ENCODE measurements around the gene ZNF441. TPM values are rescaled to one million over a fixed set of nuclear protein-coding genes. Genes with fewer than 3 reads are reported as not detected.

Gene ZNF441
- total and polyA plus RNA-seq, 10 of the 15 experiments (the other 5 are each of a cell fraction or from before 2014, with no cell fraction given), result 1.0 to 9.4 (median 4.3) TPM

DNA sequence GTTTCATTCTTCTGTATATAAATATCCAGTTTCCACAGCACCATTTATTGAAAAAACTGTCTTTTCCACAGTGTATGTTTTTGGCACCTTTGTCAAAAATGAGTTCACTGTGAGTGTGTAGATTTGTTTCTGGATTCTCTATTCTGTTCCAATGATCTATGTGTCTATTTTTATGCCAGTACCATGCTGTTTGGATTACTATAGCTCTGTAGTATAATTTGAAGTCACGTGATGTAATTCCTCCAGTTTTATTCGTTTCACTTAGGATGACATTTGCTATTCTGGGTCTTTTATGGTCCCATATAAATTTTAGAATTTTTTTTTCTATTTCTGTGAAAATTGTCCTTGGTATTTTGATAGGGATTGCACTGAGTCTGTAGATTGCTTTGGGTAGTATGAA is 17.0 kb upstream of the ZNF441 start:
- Histone ChIP-seq H3K4me1 (ENCODE audit: control insufficient read depth, insufficient read depth, low read length) (no peaks in the 10 kb centered on the region), H3K9me3 (replicated peaks; ENCODE audit: control insufficient read depth, insufficient read depth, low read length) (no peaks in the 10 kb centered on the region; the same call in 2 of the 3 replicates), H3K36me3 (ENCODE audit: control insufficient read depth in 2 of 2, insufficient read depth in 2 of 2, low read length in 1 of 2) (no peaks in the 10 kb centered on the region), H4K20me1 (ENCODE audit: control insufficient read depth, insufficient read depth) (no peaks in the 10 kb centered on the region), H3K27me3 (replicated peaks in 1 of 2; ENCODE audit: control insufficient read depth in 2 of 2, insufficient read depth in 2 of 2, low read length in 1 of 2) (no peaks in the 10 kb centered on the region), H3K4me3 (no peak overlapping the region), H3K4me2 (ENCODE audit: control insufficient read depth, insufficient read depth) (no peak overlapping the region), H3K27ac (ENCODE audit: control insufficient read depth, insufficient read depth) (no peak overlapping the region), H3K9ac (ENCODE audit: control insufficient read depth, insufficient read depth, low read length) (no peak overlapping the region), H3K79me2 (ENCODE audit: control insufficient read depth, insufficient read depth, low read length) (no peaks in the 10 kb centered on the region), H2AFZ (ENCODE audit: control insufficient read depth, low read depth, low read length) (no peak overlapping the region)
- 0% methylated on average over 2 of the region's 2 CpGs for WGBS (ENCODE audit: insufficient coverage, insufficient replicate concordance, low lambda C conversion rate, missing lambda C conversion rate)
- ChIA-PET POLR2A (no interaction called here), RAD21 (ENCODE audit: unreplicated experiment) (no interaction called here), CTCF (no interaction called here), SMC1A (ENCODE audit: uncharacterized antibody, unreplicated experiment) (interaction anchor here (0.6 kb wide), 1 partner anchor 14 kb away, joined by 3 read pairs; no protein-coding TSS in a partner anchor)
- intact Hi-C loops (cut with micrococcal nuclease; ENCODE audit: unreplicated experiment), result no loop called here
- BruUV-seq (replicated peaks), result no TSS peak
- in situ Hi-C loops (cut with MboI), result no loop called here
- peak; percentile 37; the same call in 1 of the 2 replicates for TF ChIP-seq RAD51 (IDR thresholded peaks at IDR 0.05)
- TF ChIP-seq JUNB (IDR thresholded peaks at IDR 0.05), result no peak
- ATAC-seq (no peak), DNase-seq (ENCODE audit: low read depth, low spot score) (no peak), FAIRE-seq (no peak)

DNA sequence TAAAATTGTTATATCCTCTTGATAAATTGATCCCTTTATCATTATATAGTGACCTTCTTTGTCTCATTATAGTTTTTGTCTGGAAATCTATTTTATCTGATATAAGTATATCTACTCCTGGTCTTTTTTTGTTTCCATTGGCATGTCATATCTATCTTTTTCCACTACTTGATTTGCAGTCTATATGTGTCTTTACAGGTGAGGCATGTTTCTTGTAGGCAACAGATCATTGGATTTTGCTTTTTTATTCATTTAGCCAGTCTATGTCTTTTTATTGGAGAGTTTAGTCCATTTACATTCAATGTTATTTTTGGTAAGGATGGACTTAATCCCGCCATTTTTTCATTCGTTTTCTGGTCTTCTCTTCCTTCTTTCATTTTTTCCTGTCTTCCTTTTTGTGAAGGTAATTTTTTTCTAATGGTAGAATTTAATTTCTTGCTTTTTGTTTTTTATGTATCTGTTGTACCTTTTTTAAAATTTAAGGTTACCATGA is 14.5 kb upstream of the ZNF441 start:
- Histone ChIP-seq H3K27ac (ENCODE audit: control insufficient read depth, insufficient read depth) (no peak overlapping the region), H3K9ac (ENCODE audit: control insufficient read depth, insufficient read depth, low read length) (no peak overlapping the region), H2AFZ (ENCODE audit: control insufficient read depth, low read depth, low read length) (no peak overlapping the region), H3K79me2 (ENCODE audit: control insufficient read depth, insufficient read depth, low read length) (no peaks in the 10 kb centered on the region), H3K27me3 (replicated peaks in 1 of 2; ENCODE audit: control insufficient read depth in 2 of 2, insufficient read depth in 2 of 2, low read length in 1 of 2) (no peaks in the 10 kb centered on the region), H3K36me3 (ENCODE audit: control insufficient read depth in 2 of 2, insufficient read depth in 2 of 2, low read length in 1 of 2) (no peaks in the 10 kb centered on the region), H4K20me1 (ENCODE audit: control insufficient read depth, insufficient read depth) (no peaks in the 10 kb centered on the region), H3K4me2 (ENCODE audit: control insufficient read depth, insufficient read depth) (no peak overlapping the region), H3K4me3 (no peak overlapping the region), H3K9me3 (replicated peaks; ENCODE audit: control insufficient read depth, insufficient read depth, low read length) (peaks cover 4% of the 10 kb centered on the region), H3K4me1 (ENCODE audit: control insufficient read depth, insufficient read depth, low read length) (no peaks in the 10 kb centered on the region)
- no peak for ATAC-seq
- SMC1A ChIA-PET (ENCODE audit: uncharacterized antibody, unreplicated experiment), result no interaction called here
- no TSS peak for BruUV-seq (replicated peaks)
- CTCF ChIA-PET, result no interaction called here
- intact Hi-C loops (cut with micrococcal nuclease; ENCODE audit: unreplicated experiment) (no loop called here), in situ Hi-C loops (cut with MboI) (no loop called here)
- no peak for DNase-seq (ENCODE audit: low read depth, low spot score)
- POLR2A ChIA-PET, result no interaction called here
- RAD21 ChIA-PET (ENCODE audit: unreplicated experiment), result no interaction called here
- no peak for FAIRE-seq
- 58% methylated on average over 2 of the region's 2 CpGs for WGBS (ENCODE audit: insufficient coverage, insufficient replicate concordance, low lambda C conversion rate, missing lambda C conversion rate)
- TF ChIP-seq MEF2A (IDR thresholded peaks at IDR 0.05; ENCODE audit: insufficient read depth, low read depth, low read length) (no peak), WRNIP1 (IDR thresholded peaks at IDR 0.05; ENCODE audit: borderline replicate concordance, low read depth, low read length) (no peak), ESRRA (IDR thresholded peaks at IDR 0.05; ENCODE audit: low read length) (no peak), BMI1 (IDR thresholded peaks at IDR 0.05; ENCODE audit: borderline replicate concordance) (no peak), PAX8 (IDR thresholded peaks at IDR 0.05) (no peak), RUNX3 (IDR thresholded peaks at IDR 0.05; ENCODE audit: low read length) (no peak), SREBF1 (IDR thresholded peaks at IDR 0.05; ENCODE audit: low read length) (no peak), GABPA (IDR thresholded peaks at IDR 0.05; ENCODE audit: low read depth) (no peak)
- TF ChIP-seq, protein P1, sequence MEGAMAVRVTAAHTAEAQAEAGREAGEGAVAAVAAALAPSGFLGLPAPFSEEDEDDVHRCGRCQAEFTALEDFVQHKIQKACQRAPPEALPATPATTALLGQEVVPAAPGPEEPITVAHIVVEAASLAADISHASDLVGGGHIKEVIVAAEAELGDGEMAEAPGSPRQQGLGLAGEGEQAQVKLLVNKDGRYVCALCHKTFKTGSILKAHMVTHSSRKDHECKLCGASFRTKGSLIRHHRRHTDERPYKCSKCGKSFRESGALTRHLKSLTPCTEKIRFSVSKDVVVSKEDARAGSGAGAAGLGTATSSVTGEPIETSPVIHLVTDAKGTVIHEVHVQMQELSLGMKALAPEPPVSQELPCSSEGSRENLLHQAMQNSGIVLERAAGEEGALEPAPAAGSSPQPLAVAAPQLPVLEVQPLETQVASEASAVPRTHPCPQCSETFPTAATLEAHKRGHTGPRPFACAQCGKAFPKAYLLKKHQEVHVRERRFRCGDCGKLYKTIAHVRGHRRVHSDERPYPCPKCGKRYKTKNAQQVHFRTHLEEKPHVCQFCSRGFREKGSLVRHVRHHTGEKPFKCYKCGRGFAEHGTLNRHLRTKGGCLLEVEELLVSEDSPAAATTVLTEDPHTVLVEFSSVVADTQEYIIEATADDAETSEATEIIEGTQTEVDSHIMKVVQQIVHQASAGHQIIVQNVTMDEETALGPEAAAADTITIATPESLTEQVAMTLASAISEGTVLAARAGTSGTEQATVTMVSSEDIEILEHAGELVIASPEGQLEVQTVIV (IDR thresholded peaks at IDR 0.05; ENCODE audit: borderline replicate concordance, partially characterized antibody), result no peak
- TF ChIP-seq, protein P2, sequence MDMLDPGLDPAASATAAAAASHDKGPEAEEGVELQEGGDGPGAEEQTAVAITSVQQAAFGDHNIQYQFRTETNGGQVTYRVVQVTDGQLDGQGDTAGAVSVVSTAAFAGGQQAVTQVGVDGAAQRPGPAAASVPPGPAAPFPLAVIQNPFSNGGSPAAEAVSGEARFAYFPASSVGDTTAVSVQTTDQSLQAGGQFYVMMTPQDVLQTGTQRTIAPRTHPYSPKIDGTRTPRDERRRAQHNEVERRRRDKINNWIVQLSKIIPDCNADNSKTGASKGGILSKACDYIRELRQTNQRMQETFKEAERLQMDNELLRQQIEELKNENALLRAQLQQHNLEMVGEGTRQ (IDR thresholded peaks at IDR 0.05; ENCODE audit: borderline replicate concordance, low read depth, low read length), result no peak
- TF ChIP-seq, protein P3, sequence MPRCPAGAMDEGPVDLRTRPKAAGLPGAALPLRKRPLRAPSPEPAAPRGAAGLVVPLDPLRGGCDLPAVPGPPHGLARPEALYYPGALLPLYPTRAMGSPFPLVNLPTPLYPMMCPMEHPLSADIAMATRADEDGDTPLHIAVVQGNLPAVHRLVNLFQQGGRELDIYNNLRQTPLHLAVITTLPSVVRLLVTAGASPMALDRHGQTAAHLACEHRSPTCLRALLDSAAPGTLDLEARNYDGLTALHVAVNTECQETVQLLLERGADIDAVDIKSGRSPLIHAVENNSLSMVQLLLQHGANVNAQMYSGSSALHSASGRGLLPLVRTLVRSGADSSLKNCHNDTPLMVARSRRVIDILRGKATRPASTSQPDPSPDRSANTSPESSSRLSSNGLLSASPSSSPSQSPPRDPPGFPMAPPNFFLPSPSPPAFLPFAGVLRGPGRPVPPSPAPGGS (IDR thresholded peaks at IDR 0.05; ENCODE audit: borderline replicate concordance, insufficient read depth, low read depth, low read length, poor library complexity, severe bottlenecking), result no peak
